ENCODE results near the gene GAL3ST2.

GAL3ST2 gene

GRCh38 chr2:241733391-241734207, 43.0 kb upstream of the GAL3ST2 start:
- peak overlapping the region; percentile 34 for H3K4me3 ChIP-seq (ENCODE audit: low read length)
- TF ChIP-seq, protein P1, sequence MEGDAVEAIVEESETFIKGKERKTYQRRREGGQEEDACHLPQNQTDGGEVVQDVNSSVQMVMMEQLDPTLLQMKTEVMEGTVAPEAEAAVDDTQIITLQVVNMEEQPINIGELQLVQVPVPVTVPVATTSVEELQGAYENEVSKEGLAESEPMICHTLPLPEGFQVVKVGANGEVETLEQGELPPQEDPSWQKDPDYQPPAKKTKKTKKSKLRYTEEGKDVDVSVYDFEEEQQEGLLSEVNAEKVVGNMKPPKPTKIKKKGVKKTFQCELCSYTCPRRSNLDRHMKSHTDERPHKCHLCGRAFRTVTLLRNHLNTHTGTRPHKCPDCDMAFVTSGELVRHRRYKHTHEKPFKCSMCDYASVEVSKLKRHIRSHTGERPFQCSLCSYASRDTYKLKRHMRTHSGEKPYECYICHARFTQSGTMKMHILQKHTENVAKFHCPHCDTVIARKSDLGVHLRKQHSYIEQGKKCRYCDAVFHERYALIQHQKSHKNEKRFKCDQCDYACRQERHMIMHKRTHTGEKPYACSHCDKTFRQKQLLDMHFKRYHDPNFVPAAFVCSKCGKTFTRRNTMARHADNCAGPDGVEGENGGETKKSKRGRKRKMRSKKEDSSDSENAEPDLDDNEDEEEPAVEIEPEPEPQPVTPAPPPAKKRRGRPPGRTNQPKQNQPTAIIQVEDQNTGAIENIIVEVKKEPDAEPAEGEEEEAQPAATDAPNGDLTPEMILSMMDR (IDR thresholded peaks at IDR 0.05; ENCODE audit: insufficient read depth, low read depth, low read length, missing control alignments) = peak; percentile 3
- DNase-seq (ENCODE audit: low read depth) = peak; percentile 76

- no peak for DNase-seq (ENCODE audit: low read depth)
- TF ChIP-seq, protein P1 (IDR thresholded peaks at IDR 0.05; ENCODE audit: insufficient read depth, low read depth, low read length, missing control alignments) = no peak
- peak overlapping the region; percentile 34 for H3K4me3 ChIP-seq (ENCODE audit: low read length)
Observed at GRCh38 chr2:241734208-241734466, 42.5 kb upstream of the GAL3ST2 start.

GRCh38 chr2:241734467-241735208, 42.0 kb upstream of the GAL3ST2 start, which contains the start of gene D2HGDH:
TSS of gene D2HGDH (plus strand) at chr2:241734630. CDS start at chr2:241735225, 595 bp downstream.
- DNase-seq (ENCODE audit: low read depth) = peak; percentile 87
- peak within 1 kb of the TSS; percentile 69 for H3K4me3 ChIP-seq (ENCODE audit: low read length)
- TF ChIP-seq, protein P1 (IDR thresholded peaks at IDR 0.05; ENCODE audit: insufficient read depth, low read depth, low read length, missing control alignments) = no peak

- no peak for DNase-seq (ENCODE audit: low read depth)
- TF ChIP-seq, protein P1 (IDR thresholded peaks at IDR 0.05; ENCODE audit: insufficient read depth, low read depth, low read length, missing control alignments) = no peak
- H3K4me3 ChIP-seq (ENCODE audit: low read length) = no peak overlapping the region
Observed at GRCh38 chr2:241736111-241736510, 40.5 kb upstream of the GAL3ST2 start.

DNA sequence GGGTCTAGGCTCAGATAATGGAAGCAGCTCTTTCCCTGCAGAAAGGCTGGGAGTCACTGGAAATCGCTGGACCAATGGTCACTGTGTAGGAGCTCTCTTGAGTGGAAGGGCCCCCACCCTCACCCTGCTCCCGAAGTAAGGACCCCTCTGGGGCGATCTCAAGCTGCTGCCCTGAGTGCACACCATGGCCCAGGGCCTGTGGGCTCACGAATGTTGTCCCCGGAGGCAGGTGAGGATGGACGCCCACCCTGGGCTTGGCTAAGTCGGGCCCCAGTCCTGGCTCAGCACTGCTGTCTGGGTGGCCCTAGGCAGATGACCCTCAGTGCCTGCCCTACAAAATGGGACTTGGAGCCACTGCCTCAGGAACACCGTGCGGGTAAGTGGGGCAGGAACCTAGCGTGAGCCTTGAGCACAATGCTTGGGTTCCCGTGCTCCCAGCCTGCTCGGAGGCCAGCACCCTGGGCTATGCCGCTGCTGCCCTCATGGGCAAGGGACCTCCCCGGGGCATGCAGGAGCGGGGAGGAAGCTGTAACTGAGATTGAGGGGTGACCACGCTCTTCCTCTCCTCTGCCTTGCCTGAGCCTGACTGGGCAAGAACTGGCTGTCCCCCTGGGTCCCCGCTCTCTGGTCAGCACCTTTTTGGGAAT, 38.5 kb upstream of the GAL3ST2 start:
- DNase-seq (ENCODE audit: low read depth) = no peak
- H3K4me3 ChIP-seq (ENCODE audit: low read length) = no peak overlapping the region
- TF ChIP-seq, protein P1 (IDR thresholded peaks at IDR 0.05; ENCODE audit: insufficient read depth, low read depth, low read length, missing control alignments) = no peak

GRCh38 chr2:241739177-241739576, 37.4 kb upstream of the GAL3ST2 start:
- DNase-seq (ENCODE audit: low read depth) = no peak
- TF ChIP-seq, protein P1 (IDR thresholded peaks at IDR 0.05; ENCODE audit: insufficient read depth, low read depth, low read length, missing control alignments) = no peak
- no peak overlapping the region for H3K4me3 ChIP-seq (ENCODE audit: low read length)

All from epithelial cell of esophagus (primary cell).